ENCODE measurements around the gene DTNBP1.

The DTNBP1 gene

DNA sequence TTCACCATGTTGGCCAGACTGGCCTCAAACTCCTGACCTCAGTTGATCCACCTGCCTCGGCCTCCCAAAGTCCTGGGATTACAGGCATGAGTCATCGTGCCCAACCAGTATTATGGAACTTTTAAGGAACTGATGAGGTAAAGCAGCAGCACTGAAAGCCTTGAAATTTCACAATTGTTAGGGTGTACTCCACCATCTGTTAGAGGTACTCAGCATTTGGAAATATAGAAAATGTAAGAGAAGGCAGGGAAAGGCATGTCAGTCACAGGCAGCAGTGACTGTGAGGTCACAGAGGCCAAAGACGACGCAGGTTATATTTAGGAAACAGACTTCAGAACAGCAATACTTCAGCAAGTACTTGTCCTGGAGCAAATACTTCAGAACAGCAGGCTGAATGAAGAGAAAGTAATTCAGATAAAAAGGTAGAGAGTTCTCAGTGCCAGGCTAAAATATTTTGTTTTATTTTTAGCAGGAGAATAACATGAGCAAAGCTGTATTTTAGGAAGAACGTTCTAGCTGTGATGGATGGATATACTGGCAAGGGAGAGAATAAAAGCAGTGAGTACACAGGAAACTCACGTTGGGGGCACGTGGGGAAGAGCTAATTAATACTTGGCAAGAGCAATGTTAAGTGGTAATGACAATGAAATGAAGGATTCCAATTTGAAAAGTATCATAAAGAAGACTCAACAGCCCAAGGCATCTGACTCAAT, 67.2 kb downstream of the DTNBP1 start:
- Histone ChIP-seq H3K9ac (no peak overlapping the region), H3K36me3 (ENCODE audit: control insufficient read depth, insufficient read depth, low read length) (no peaks in the 10 kb centered on the region), H3K4me1 (peaks cover 2% of the 10 kb centered on the region), H3K27me3 (ENCODE audit: control insufficient read depth, insufficient read depth, low read length) (no peaks in the 10 kb centered on the region), H3K79me2 (peaks cover 19% of the 10 kb centered on the region), H2AFZ (no peak overlapping the region), H3K4me2 (ENCODE audit: low read length) (no peak overlapping the region), H3K4me3 (ENCODE audit: low read depth, low read length) (no peak overlapping the region), H3K9me3 (ENCODE audit: control insufficient read depth, low read length) (no peaks in the 10 kb centered on the region), H3K27ac (no peak overlapping the region)
- TF ChIP-seq, protein P1, sequence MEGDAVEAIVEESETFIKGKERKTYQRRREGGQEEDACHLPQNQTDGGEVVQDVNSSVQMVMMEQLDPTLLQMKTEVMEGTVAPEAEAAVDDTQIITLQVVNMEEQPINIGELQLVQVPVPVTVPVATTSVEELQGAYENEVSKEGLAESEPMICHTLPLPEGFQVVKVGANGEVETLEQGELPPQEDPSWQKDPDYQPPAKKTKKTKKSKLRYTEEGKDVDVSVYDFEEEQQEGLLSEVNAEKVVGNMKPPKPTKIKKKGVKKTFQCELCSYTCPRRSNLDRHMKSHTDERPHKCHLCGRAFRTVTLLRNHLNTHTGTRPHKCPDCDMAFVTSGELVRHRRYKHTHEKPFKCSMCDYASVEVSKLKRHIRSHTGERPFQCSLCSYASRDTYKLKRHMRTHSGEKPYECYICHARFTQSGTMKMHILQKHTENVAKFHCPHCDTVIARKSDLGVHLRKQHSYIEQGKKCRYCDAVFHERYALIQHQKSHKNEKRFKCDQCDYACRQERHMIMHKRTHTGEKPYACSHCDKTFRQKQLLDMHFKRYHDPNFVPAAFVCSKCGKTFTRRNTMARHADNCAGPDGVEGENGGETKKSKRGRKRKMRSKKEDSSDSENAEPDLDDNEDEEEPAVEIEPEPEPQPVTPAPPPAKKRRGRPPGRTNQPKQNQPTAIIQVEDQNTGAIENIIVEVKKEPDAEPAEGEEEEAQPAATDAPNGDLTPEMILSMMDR (IDR thresholded peaks at IDR 0.05): no peak

DNA sequence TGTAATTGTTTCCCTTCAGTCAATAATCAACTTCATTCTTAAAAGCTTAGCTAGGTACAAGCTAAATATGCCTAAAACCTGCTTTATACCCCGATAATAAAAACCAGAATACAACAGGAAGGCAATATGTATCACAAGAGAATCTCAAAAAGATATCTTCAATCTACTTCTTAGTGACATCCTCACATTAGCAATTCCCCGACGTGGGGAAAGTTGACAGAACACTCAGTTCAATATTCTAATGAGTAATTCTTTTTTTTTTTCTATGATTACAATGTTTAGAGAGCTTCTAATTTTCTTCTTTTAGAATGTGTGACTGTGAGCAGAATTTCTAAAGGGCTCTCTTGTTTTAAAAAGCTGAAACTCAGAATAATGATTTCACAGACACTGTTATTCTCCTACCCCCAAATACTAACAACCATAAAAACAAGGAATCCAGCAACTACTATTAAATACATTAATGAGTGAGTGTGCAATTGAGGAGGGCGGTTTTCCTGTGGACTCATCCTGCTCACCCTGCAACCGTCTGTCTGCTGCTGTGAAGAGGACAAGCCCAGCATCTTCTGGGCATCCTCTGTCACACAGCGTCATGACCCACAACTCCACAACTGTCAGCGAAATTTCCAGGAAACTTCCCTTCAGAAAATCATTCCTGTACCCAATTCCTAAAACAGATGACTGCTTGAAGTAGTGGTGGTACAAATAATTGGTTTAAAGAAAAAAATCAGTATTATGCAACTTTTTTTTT, 68.1 kb downstream of the DTNBP1 start:
- TF ChIP-seq, protein P1 (IDR thresholded peaks at IDR 0.05): no peak
- no peak overlapping the region for H3K4me3 ChIP-seq (ENCODE audit: low read depth, low read length)
- H3K36me3 ChIP-seq (ENCODE audit: control insufficient read depth, insufficient read depth, low read length): no peaks in the 10 kb centered on the region
- peaks cover 17% of the 10 kb centered on the region for H3K79me2 ChIP-seq
- H3K27ac ChIP-seq: no peak overlapping the region
- no peak overlapping the region for H2AFZ ChIP-seq
- no peak overlapping the region for H3K9ac ChIP-seq
- H3K9me3 ChIP-seq (ENCODE audit: control insufficient read depth, low read length): no peaks in the 10 kb centered on the region
- no peak overlapping the region for H3K4me2 ChIP-seq (ENCODE audit: low read length)
- H3K27me3 ChIP-seq (ENCODE audit: control insufficient read depth, insufficient read depth, low read length): no peaks in the 10 kb centered on the region
- H3K4me1 ChIP-seq: no peaks in the 10 kb centered on the region

DNA sequence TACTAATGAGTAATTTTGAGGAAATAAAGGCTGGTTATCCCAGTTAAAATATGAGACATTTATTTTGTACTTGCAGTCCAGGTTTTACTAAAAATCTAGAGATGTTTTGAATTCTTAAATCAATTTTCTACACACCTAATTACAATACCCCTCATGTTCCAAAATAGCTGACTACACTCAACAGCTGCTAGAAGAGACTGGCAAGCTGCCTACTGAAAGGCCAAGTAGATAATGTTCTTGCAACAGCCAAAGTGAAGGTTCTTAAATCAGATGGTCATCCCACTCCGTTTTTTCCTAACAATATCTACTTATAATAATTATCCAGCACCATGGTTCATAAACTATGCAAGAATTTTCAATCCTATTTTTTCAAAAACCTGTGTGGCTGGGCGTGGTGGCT, 69.0 kb downstream of the DTNBP1 start:
- H2AFZ ChIP-seq: no peak overlapping the region
- TF ChIP-seq, protein P1 (IDR thresholded peaks at IDR 0.05): no peak
- H3K27me3 ChIP-seq (ENCODE audit: control insufficient read depth, insufficient read depth, low read length): no peaks in the 10 kb centered on the region
- no peaks in the 10 kb centered on the region for H3K4me1 ChIP-seq
- H3K4me3 ChIP-seq (ENCODE audit: low read depth, low read length): no peak overlapping the region
- H3K9ac ChIP-seq: no peak overlapping the region
- H3K79me2 ChIP-seq: peaks cover 18% of the 10 kb centered on the region
- no peaks in the 10 kb centered on the region for H3K9me3 ChIP-seq (ENCODE audit: control insufficient read depth, low read length)
- H3K27ac ChIP-seq: no peak overlapping the region
- no peaks in the 10 kb centered on the region for H3K36me3 ChIP-seq (ENCODE audit: control insufficient read depth, insufficient read depth, low read length)
- H3K4me2 ChIP-seq (ENCODE audit: low read length): no peak overlapping the region

DNA sequence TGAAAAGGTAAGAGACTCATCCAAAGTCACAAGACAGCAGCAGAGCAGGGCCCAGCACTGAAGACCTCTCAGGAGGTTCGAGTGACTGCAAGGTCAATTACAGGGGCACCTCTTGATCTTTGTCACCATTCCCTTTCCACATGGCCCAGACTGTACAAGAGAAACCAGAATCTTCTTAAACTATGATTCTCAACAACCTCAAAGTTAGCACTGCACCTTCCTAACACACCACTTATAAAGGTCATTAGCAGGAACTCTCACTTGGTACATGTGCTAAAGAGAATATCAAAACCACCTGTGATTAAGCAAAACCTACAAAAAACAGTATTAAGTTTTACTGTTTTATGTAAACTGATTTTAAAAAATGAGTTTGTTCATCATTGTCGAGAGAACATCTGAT, 70.2 kb downstream of the DTNBP1 start:
- Histone ChIP-seq H3K4me2 (ENCODE audit: low read length) (no peak overlapping the region), H3K9me3 (ENCODE audit: control insufficient read depth, low read length) (no peaks in the 10 kb centered on the region), H3K4me3 (ENCODE audit: low read depth, low read length) (no peak overlapping the region), H3K79me2 (peaks cover 18% of the 10 kb centered on the region), H3K9ac (no peak overlapping the region), H3K4me1 (no peaks in the 10 kb centered on the region), H2AFZ (no peak overlapping the region), H3K27ac (no peak overlapping the region), H3K36me3 (ENCODE audit: control insufficient read depth, insufficient read depth, low read length) (no peaks in the 10 kb centered on the region), H3K27me3 (ENCODE audit: control insufficient read depth, insufficient read depth, low read length) (no peaks in the 10 kb centered on the region)
- TF ChIP-seq, protein P1 (IDR thresholded peaks at IDR 0.05): no peak
